Testis (tissue), 2 donors: Measurements from ENCODE around the gene VSX1.

Experiments used
- CTCF ChIP-seq, 3 experiments: fragments of 450-650 bp in 2 of 3; fragments of 200-600 bp in 1 of 3; sonication (generic) in 1 of 3; IDR thresholded peaks; one replicate each; pipeline ENCODE4 v1.5.1; 2016 to 2019; ENCODE audit warnings: antibody characterized with exemption in 3 of 3, mild to moderate bottlenecking in 2 of 3, moderate library complexity in 1 of 3
- POLR2A ChIP-seq: fragments of 450-650 bp; IDR thresholded peaks from one replicate; pipeline ENCODE4 v1.6.1; 2017; ENCODE audit warnings: antibody characterized with exemption, mild to moderate bottlenecking, moderate library complexity

GRCh38 chr20:25127761-25128537, 46.0 kb upstream of the VSX1 start:
- no peak for TF ChIP-seq CTCF (IDR thresholded peaks at IDR 0.05)
- no peak for TF ChIP-seq POLR2A
